HCT116 (cell line): Measurements from ENCODE around the gene CFAP43. TPM values are rescaled to one million over a fixed set of nuclear protein-coding genes. Genes with fewer than 3 reads are reported as not detected.

Source experiments
- ATAC-seq: fragments of 200-7000 bp; cut with Tn5 transposase; 2 replicates; pipeline ENCODE4 v1.9.1; 2020; ENCODE audit warnings: mild to moderate bottlenecking, moderate library complexity
- BruUV-seq: library from RNA; stranded (reverse); fragments of 400-500 nt; replicated peaks from 2 replicates; lab custom pipeline; 2021; lab: Mats Ljungman, UMichigan
- CTCF ChIA-PET: fragments of 300-600 bp; sonication (Branson Sonifier 250); formaldehyde crosslinking; loops from one replicate; lab custom pipeline; 2021; ENCODE audit warnings: antibody characterized with exemption; lab: Charles Lee
- POLR2A ChIA-PET: fragments of 300-600, 350-600 bp; sonication (Branson Sonifier 250); formaldehyde crosslinking; loops from one replicate; lab custom pipeline; 2021; ENCODE audit warnings: antibody characterized with exemption; lab: Charles Lee
- RAD21 ChIA-PET, 2 experiments: fragments of 300-600 bp; sonication (Branson Sonifier 250); formaldehyde crosslinking; loops; one replicate each; lab custom pipeline; 2023; ENCODE audit warnings: low total read pairs in 2 of 2; ENCODE audit not compliant: uncharacterized antibody in 2 of 2, unreplicated experiment in 2 of 2, low non-redundant PET in 1 of 2; lab: Charles Lee
- DNase-seq: peaks from one replicate; pipeline ENCODE4 v3.0.0-alpha.2; 2010; ENCODE audit warnings: low read depth, low spot score
- H2AFZ ChIP-seq: fragments of 200-600 bp; shearing (Covaris generic), sonication (generic); 2 replicates; pipeline ENCODE4 v1.6.1; 2017; ENCODE audit warnings: low read depth, mixed run types, mixed read lengths, antibody characterized with exemption, low read length; ENCODE audit not compliant: poor library complexity, severe bottlenecking
- H3K27ac ChIP-seq: 2 replicates; pipeline ENCODE4 v1.5.1; 2012; ENCODE audit warnings: low read depth, low read length
- H3K27me3 ChIP-seq: fragments of 200-600 bp; sonication (generic); 2 replicates; pipeline ENCODE4 v1.6.1; 2016; ENCODE audit warnings: mixed run types, low read length, mixed read lengths; ENCODE audit not compliant: insufficient read depth
- H3K36me3 ChIP-seq, 2 experiments: fragments of 200-500 bp in 1 of 2; fragments of 200-600 bp in 1 of 2; sonication (Bioruptor generic) in 1 of 2; sonication (generic) in 1 of 2; 2 replicates each; pipeline versions ENCODE4 v1.5.1 to v1.6.1; 2014 to 2016; ENCODE audit warnings: low read length in 2 of 2, inconsistent platforms in 1 of 2, mixed read lengths in 1 of 2, mixed run types in 1 of 2; ENCODE audit not compliant: insufficient read depth in 2 of 2, control insufficient read depth in 1 of 2
- H3K4me1 ChIP-seq, 2 experiments: fragments of 200-600 bp in 1 of 2; sonication (generic) in 1 of 2; 2 replicates each; pipeline versions ENCODE4 v1.5.1 to v1.6.1; 2012 to 2017; ENCODE audit warnings: low read length in 2 of 2, inconsistent platforms in 1 of 2, mild to moderate bottlenecking in 1 of 2, mixed read lengths in 1 of 2, mixed run types in 1 of 2, moderate library complexity in 1 of 2; ENCODE audit not compliant: insufficient read depth in 2 of 2, control insufficient read depth in 1 of 2
- H3K4me2 ChIP-seq: fragments of 200-600 bp; sonication (generic); 2 replicates; pipeline ENCODE4 v1.6.1; 2017; ENCODE audit warnings: mixed run types, low read length, mixed read lengths
- H3K4me3 ChIP-seq, 2 experiments: fragments of 200-600 bp in 1 of 2; sonication (generic) in 1 of 2; replicated peaks in 1 of 2; 2 replicates each; pipeline ENCODE4 v1.5.1; 2011 to 2016; ENCODE audit warnings: low read length in 2 of 2, control low read depth in 1 of 2, low read depth in 1 of 2, mild to moderate bottlenecking in 1 of 2, mixed read lengths in 1 of 2, mixed run types in 1 of 2
- H3K79me2 ChIP-seq: fragments of 200-600 bp; sonication (generic); 2 replicates; pipeline ENCODE4 v1.6.1; 2017; ENCODE audit warnings: mild to moderate bottlenecking, mixed run types, low read length, moderate library complexity, mixed read lengths; ENCODE audit not compliant: insufficient read depth
- H3K9ac ChIP-seq: fragments of 200-600 bp; sonication (generic); 2 replicates; pipeline ENCODE4 v1.6.1; 2016; ENCODE audit warnings: low read length, mixed read lengths
- H3K9me2 ChIP-seq: fragments of 200-600 bp; sonication (generic), shearing (Covaris generic); 2 replicates; pipeline ENCODE4 v1.6.1; 2017; ENCODE audit warnings: mixed run types, mild to moderate bottlenecking, moderate library complexity; ENCODE audit not compliant: insufficient read depth
- H3K9me3 ChIP-seq, 2 experiments: fragments of 200-500 bp in 1 of 2; fragments of 200-600 bp in 1 of 2; sonication (Bioruptor generic) in 1 of 2; sonication (generic) in 1 of 2; 2 replicates each; pipeline ENCODE4 v1.6.1; 2014 to 2017; ENCODE audit warnings: low read length in 2 of 2, mixed read lengths in 2 of 2, inconsistent platforms in 1 of 2, low read depth in 1 of 2, mild to moderate bottlenecking in 1 of 2, mixed run types in 1 of 2, moderate library complexity in 1 of 2; ENCODE audit not compliant: control insufficient read depth in 1 of 2, insufficient read depth in 1 of 2
- H4K20me1 ChIP-seq: fragments of 200-600 bp; sonication (generic), shearing (Covaris generic); 2 replicates; pipeline ENCODE4 v1.6.1; 2017; ENCODE audit warnings: mixed run types, mild to moderate bottlenecking, moderate library complexity; ENCODE audit not compliant: insufficient read depth
- CEBPB ChIP-seq: IDR thresholded peaks from 2 replicates; pipeline ENCODE4 v1.6.1; 2012; ENCODE audit warnings: low read depth
- ELF1 ChIP-seq: IDR thresholded peaks from 2 replicates; pipeline ENCODE4 v1.6.1; 2012; ENCODE audit warnings: low read depth, borderline replicate concordance
- EZH2phosphoT487 ChIP-seq: fragments of 200-600 bp; IDR thresholded peaks from 2 replicates; pipeline ENCODE4 v1.6.1; 2018; ENCODE audit warnings: antibody characterized with exemption, borderline replicate concordance
- FOSL1 ChIP-seq: IDR thresholded peaks from 2 replicates; pipeline ENCODE4 v1.6.1; 2012; ENCODE audit warnings: low read depth
- JUND ChIP-seq: IDR thresholded peaks from 2 replicates; pipeline ENCODE4 v1.6.1; 2012
- POLR2A ChIP-seq: IDR thresholded peaks from 2 replicates; pipeline ENCODE4 v1.7.0; 2011; ENCODE audit warnings: borderline replicate concordance; ENCODE audit not compliant: insufficient read depth, insufficient read length; ENCODE audit errors: extremely low read depth
- YY1 ChIP-seq: IDR thresholded peaks from 2 replicates; pipeline ENCODE4 v1.6.1; 2011; ENCODE audit warnings: low read length, low read depth, moderate library complexity, mild to moderate bottlenecking; ENCODE audit not compliant: insufficient replicate concordance; ENCODE audit errors: extremely low read depth
- ZFX ChIP-seq: fragments of 450-650 bp; IDR thresholded peaks from 2 replicates; pipeline ENCODE4 v1.6.1; 2017
- intact Hi-C: fragments of 100-400 bp; cut with micrococcal nuclease; formaldehyde crosslinking; loops from 2 replicates; pipeline ENCODE4 v1.10.0; 2022
- total RNA-seq: library from RNA; stranded (reverse); gene quantifications from one replicate; pipeline ENCODE4 v1.2.1, GENCODE V29; 2021; ENCODE audit not compliant: unreplicated experiment
- TF ChIP-seq, protein P1 (sequence below), 3 experiments: fragments of 200-600 bp in 1 of 3; sonication (generic) in 1 of 3; IDR thresholded peaks in 2 of 3; conservative IDR thresholded peaks in 1 of 3; 2 replicates each; pipeline ENCODE4 v1.5.1; 2012 to 2017; ENCODE audit warnings: low read depth in 2 of 3, low read length in 2 of 3, antibody characterized with exemption in 1 of 3, borderline replicate concordance in 1 of 3, control low read depth in 1 of 3, mild to moderate bottlenecking in 1 of 3, mixed read lengths in 1 of 3, mixed run types in 1 of 3, moderate library complexity in 1 of 3; ENCODE audit not compliant: insufficient read depth in 1 of 3
- TF ChIP-seq, protein P2 (sequence below): IDR thresholded peaks from 2 replicates; pipeline ENCODE4 v1.6.1; 2011; ENCODE audit warnings: mild to moderate bottlenecking, low read length, moderate library complexity; ENCODE audit not compliant: insufficient replicate concordance; ENCODE audit errors: extremely low read depth

The CFAP43 gene
- total RNA-seq, 1 experiment from 2014 or later: 4.0 TPM

- intact Hi-C loops: no loop called here
- H3K27ac ChIP-seq: no peak overlapping the region
- no peak for ATAC-seq
- no peak overlapping the region for H3K4me3 ChIP-seq
- no peak for TF ChIP-seq YY1
- TF ChIP-seq, protein P1, sequence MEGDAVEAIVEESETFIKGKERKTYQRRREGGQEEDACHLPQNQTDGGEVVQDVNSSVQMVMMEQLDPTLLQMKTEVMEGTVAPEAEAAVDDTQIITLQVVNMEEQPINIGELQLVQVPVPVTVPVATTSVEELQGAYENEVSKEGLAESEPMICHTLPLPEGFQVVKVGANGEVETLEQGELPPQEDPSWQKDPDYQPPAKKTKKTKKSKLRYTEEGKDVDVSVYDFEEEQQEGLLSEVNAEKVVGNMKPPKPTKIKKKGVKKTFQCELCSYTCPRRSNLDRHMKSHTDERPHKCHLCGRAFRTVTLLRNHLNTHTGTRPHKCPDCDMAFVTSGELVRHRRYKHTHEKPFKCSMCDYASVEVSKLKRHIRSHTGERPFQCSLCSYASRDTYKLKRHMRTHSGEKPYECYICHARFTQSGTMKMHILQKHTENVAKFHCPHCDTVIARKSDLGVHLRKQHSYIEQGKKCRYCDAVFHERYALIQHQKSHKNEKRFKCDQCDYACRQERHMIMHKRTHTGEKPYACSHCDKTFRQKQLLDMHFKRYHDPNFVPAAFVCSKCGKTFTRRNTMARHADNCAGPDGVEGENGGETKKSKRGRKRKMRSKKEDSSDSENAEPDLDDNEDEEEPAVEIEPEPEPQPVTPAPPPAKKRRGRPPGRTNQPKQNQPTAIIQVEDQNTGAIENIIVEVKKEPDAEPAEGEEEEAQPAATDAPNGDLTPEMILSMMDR (IDR thresholded peaks at IDR 0.05 in 2 of 3, conservative IDR thresholded peaks at IDR 0.05 in 1 of 3; ENCODE audit: borderline replicate concordance in 1 of 3, insufficient read depth in 1 of 3, low read depth in 2 of 3, low read length in 2 of 3): no peak
- no peak for TF ChIP-seq EZH2phosphoT487
- no peak for TF ChIP-seq POLR2A
- no peak for TF ChIP-seq ELF1
- no peak for TF ChIP-seq CEBPB
- TF ChIP-seq, all 23 proteins: peak for 0
- H3K36me3 ChIP-seq: no peaks in the 10 kb centered on the region
- H2AFZ ChIP-seq: no peak overlapping the region
- H3K9me3 ChIP-seq: no peaks in the 10 kb centered on the region
- H3K4me2 ChIP-seq: no peak overlapping the region
- ChIA-PET POLR2A (no interaction called here), CTCF (no interaction called here), RAD21 (no interaction called here)
- H4K20me1 ChIP-seq: no peaks in the 10 kb centered on the region
- H3K27me3 ChIP-seq: no peaks in the 10 kb centered on the region
- DNase-seq: no peak
- H3K4me1 ChIP-seq: peaks cover 10 to 13% of the 10 kb centered on the region in 2 experiments
- H3K9ac ChIP-seq: no peak overlapping the region
- H3K9me2 ChIP-seq: no peaks in the 10 kb centered on the region; the same call in 1 of the 2 replicates
- H3K79me2 ChIP-seq: no peaks in the 10 kb centered on the region
- no TSS peak for BruUV-seq
These were observed 36.5 kb downstream of the CFAP43 start for GRCh38 chr10:104195706-104196105.

- intact Hi-C loops: no loop called here
- H3K27me3 ChIP-seq: no peaks in the 10 kb centered on the region
- H3K4me1 ChIP-seq: peaks cover 10 to 13% of the 10 kb centered on the region in 2 experiments
- ChIA-PET POLR2A (no interaction called here), RAD21 (no interaction called here), CTCF (no interaction called here)
- no peak overlapping the region for H2AFZ ChIP-seq
- DNase-seq (no peak), ATAC-seq (no peak)
- no peak overlapping the region for H3K4me2 ChIP-seq
- H3K27ac ChIP-seq: no peak overlapping the region
- no peak overlapping the region for H3K9ac ChIP-seq
- BruUV-seq: no TSS peak
- TF ChIP-seq ELF1: no peak
- no peak for TF ChIP-seq JUND
- no peak for TF ChIP-seq ZFX
- TF ChIP-seq, protein P2, sequence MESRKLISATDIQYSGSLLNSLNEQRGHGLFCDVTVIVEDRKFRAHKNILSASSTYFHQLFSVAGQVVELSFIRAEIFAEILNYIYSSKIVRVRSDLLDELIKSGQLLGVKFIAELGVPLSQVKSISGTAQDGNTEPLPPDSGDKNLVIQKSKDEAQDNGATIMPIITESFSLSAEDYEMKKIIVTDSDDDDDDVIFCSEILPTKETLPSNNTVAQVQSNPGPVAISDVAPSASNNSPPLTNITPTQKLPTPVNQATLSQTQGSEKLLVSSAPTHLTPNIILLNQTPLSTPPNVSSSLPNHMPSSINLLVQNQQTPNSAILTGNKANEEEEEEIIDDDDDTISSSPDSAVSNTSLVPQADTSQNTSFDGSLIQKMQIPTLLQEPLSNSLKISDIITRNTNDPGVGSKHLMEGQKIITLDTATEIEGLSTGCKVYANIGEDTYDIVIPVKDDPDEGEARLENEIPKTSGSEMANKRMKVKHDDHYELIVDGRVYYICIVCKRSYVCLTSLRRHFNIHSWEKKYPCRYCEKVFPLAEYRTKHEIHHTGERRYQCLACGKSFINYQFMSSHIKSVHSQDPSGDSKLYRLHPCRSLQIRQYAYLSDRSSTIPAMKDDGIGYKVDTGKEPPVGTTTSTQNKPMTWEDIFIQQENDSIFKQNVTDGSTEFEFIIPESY: no peak
- TF ChIP-seq FOSL1: no peak
- no peaks in the 10 kb centered on the region; the same call in 1 of the 2 replicates for H3K9me2 ChIP-seq
- no peaks in the 10 kb centered on the region for H3K9me3 ChIP-seq
- H3K36me3 ChIP-seq: no peaks in the 10 kb centered on the region
- no peaks in the 10 kb centered on the region for H3K79me2 ChIP-seq
- no peak overlapping the region for H3K4me3 ChIP-seq
- no peaks in the 10 kb centered on the region for H4K20me1 ChIP-seq
These were observed 38.4 kb downstream of the CFAP43 start for GRCh38 chr10:104193787-104194186.
